ENCODE measurements around the gene RBMS3.

The RBMS3 gene

DNA sequence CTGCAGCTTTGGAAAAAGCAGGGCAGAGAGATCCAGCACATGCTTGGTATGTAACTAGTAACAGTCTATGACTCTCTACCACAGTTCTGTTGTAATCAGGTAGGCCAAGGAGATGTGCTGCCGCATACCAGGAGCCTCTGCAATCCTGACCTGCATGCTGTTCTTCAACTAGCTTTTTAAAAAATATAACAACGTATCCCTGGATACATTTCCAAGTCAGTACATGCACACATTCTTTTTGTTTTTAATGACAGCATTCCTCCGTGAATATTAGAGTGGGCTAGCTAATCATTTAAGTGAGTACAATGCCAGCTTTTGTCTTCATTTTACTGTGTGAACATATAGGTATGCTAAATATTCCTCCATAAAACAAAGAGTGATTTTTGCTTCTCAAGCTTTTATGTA lies 437.8 kb downstream of the RBMS3 start:
- TF ChIP-seq, protein P1, sequence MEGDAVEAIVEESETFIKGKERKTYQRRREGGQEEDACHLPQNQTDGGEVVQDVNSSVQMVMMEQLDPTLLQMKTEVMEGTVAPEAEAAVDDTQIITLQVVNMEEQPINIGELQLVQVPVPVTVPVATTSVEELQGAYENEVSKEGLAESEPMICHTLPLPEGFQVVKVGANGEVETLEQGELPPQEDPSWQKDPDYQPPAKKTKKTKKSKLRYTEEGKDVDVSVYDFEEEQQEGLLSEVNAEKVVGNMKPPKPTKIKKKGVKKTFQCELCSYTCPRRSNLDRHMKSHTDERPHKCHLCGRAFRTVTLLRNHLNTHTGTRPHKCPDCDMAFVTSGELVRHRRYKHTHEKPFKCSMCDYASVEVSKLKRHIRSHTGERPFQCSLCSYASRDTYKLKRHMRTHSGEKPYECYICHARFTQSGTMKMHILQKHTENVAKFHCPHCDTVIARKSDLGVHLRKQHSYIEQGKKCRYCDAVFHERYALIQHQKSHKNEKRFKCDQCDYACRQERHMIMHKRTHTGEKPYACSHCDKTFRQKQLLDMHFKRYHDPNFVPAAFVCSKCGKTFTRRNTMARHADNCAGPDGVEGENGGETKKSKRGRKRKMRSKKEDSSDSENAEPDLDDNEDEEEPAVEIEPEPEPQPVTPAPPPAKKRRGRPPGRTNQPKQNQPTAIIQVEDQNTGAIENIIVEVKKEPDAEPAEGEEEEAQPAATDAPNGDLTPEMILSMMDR (IDR thresholded peaks at IDR 0.05; ENCODE audit: low read depth, low read length, missing control alignments): no peak
- DNase-seq (ENCODE audit: extremely low read depth, low read depth): no peak

DNA sequence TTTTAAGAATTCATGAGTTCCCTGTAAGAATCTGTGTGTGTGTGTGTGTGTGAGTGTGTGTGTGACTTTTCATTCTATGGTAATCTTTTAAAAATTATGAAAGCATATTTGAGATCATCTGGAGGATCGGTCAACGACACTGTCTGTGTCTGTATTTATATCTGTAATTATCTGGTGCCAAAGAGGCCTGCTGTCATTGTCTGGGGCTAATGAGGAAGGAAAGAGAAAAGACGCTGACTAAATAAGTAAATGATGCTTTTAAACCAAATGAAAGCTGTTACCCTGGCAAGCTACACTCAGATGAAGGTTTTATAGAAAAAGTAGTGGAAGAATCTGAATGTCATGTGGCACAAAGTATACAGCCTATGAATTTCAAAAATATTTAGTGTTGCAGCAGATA lies 439.8 kb downstream of the RBMS3 start:
- DNase-seq (ENCODE audit: extremely low read depth, low read depth): no peak

More for the DNA sequence above, 437.8 kb downstream of the RBMS3 start:
- no peak overlapping the region for H3K4me3 ChIP-seq (replicated peaks; ENCODE audit: low read depth, low read length)

DNA sequence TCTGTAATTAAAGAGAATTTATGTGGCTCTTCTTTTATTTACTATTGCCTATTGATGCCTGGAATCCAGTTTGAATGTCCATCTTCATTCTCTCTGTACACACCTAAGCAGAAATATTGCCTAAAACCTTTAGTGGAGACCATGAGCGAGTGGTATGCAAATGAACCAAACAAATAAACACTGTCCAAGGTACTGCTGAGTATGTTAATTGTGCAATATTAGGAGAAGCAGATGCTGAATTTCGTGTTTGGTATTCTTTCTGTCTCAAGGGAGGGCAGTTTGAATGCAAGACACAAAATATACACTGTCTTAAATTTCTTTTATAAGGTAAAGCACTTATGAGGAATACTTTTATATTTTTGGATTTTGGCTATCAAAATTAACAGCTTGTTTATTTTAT lies 440.9 kb downstream of the RBMS3 start:
- TF ChIP-seq, protein P1 (IDR thresholded peaks at IDR 0.05; ENCODE audit: low read depth, low read length, missing control alignments): no peak
- H3K4me3 ChIP-seq (replicated peaks; ENCODE audit: low read depth, low read length): no peak overlapping the region
- no peak for DNase-seq (ENCODE audit: extremely low read depth, low read depth)

More for the DNA sequence above, 439.8 kb downstream of the RBMS3 start:
- TF ChIP-seq, protein P1 (IDR thresholded peaks at IDR 0.05; ENCODE audit: low read depth, low read length, missing control alignments): no peak
- no peak overlapping the region for H3K4me3 ChIP-seq (replicated peaks; ENCODE audit: low read depth, low read length)

DNA sequence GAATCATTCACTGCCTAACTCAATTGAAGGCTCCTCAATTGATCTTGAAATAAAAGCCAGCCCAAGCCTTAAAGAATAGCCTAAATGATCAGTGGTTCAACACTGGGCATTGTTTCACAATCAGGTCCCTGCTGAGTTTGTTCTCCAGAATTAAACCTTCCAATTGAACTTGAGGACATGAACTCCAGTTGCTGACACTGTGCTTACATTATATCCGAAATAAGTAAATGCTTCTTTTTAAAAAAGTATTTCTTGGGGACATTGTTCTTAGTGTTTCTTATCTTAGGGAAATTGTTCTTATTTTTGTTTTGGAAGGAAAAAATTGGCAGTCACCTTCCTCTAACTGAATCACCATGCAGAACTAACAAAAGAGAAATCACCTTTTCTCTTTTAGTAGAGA lies 450.2 kb downstream of the RBMS3 start:
- no peak overlapping the region for H3K4me3 ChIP-seq (replicated peaks; ENCODE audit: low read depth, low read length)
- TF ChIP-seq, protein P1 (IDR thresholded peaks at IDR 0.05; ENCODE audit: low read depth, low read length, missing control alignments): no peak
- DNase-seq (ENCODE audit: extremely low read depth, low read depth): no peak

DNA sequence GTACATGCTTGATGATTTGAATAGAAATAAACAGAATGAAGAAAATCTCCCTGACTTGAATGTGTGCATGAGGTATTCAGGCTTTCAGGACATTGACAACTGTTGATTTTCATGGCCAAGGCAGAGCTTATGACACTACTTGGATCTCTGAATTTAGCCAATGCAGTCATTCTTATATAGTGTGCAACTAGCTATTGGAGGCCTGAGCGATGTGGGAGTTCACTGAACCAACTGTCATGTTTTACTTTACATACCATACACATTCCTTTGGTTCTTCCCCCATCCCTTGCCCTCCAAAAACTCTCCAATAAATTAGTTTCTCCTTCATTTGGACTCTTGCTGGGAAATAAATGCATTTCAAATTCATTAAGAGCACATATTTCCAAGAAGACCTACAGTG lies 460.4 kb downstream of the RBMS3 start:
- DNase-seq (ENCODE audit: extremely low read depth, low read depth): no peak
- no peak overlapping the region for H3K4me3 ChIP-seq (replicated peaks; ENCODE audit: low read depth, low read length)
- TF ChIP-seq, protein P1 (IDR thresholded peaks at IDR 0.05; ENCODE audit: low read depth, low read length, missing control alignments): no peak

DNA sequence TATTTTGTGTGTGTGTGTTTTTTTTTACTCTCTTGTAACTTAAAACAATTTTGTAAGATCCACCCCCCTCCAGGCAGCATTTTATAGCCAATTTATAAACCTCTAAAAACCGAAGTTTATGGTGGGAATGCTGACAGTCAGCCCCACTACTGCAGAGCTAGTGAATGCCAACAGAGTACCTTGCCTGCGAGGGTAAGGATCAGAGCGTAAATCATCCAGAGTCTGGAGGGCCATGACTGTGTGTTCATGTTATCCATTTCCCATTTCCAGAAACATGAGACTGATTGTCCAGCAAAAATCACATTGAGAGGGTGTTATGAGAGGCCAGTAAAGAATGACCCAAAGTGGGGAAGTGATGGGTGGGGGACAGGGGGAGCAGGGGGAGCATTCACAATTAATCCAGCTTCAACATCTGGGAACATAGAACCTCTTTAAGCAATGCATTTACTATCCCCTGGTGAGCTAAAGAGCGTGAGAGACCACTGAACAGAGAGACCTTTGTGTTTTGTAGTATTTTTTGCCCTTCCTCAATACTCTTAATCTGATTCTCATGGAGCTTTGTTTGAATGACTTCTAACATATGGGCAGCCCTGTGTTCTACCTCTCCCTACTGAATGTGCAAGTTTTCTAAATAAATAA lies 464.5 kb downstream of the RBMS3 start:
- H3K4me3 ChIP-seq (replicated peaks; ENCODE audit: low read depth, low read length): no peak overlapping the region
- no peak for DNase-seq (ENCODE audit: extremely low read depth, low read depth)
- TF ChIP-seq, protein P1 (IDR thresholded peaks at IDR 0.05; ENCODE audit: low read depth, low read length, missing control alignments): no peak

Measured in HFF-Myc (cell line).